H1 (cell line): Measurements from ENCODE around the gene LRRC23. TPM values are rescaled to one million over a fixed set of nuclear protein-coding genes. Genes with fewer than 3 reads are reported as not detected.

Experiments used
- CTCF ChIA-PET: fragments of 300-600 bp; sonication (Branson Sonifier 250); formaldehyde crosslinking; loops from one replicate; lab custom pipeline; 2021; ENCODE audit not compliant: partially characterized antibody; lab: Charles Lee
- POLR2A ChIA-PET: fragments of 300-600 bp; sonication (Branson Sonifier 250); formaldehyde crosslinking; loops from one replicate; lab custom pipeline; 2021; ENCODE audit warnings: inconsistent platforms; ENCODE audit not compliant: partially characterized antibody; lab: Charles Lee
- DNase-seq, 2 experiments: peaks; one replicate each; pipeline versions ENCODE4 v3.0.0 to v3.0.0-alpha.2; 2010 to 2022; ENCODE audit warnings: low spot score in 2 of 2, low read depth in 1 of 2, mixed read lengths in 1 of 2
- FAIRE-seq: peaks from 2 replicates; lab custom pipeline; 2011; peaks lifted over from hg19 to GRCh38; lab: Jason Lieb, UNC
- H2AFZ ChIP-seq: 2 replicates; pipeline ENCODE4 v1.8.1; 2012; ENCODE audit warnings: low read length, inconsistent platforms
- H2AK5ac ChIP-seq: 2 replicates; pipeline ENCODE4 v1.6.1; 2013; ENCODE audit warnings: low read depth, low read length
- H2BK120ac ChIP-seq: replicated peaks from 2 replicates; pipeline ENCODE3; 2013; ENCODE audit warnings: low read depth, low read length, inconsistent platforms
- H2BK12ac ChIP-seq: 2 replicates; pipeline ENCODE4 v1.6.1; 2013; ENCODE audit warnings: low read depth, low read length
- H2BK15ac ChIP-seq: 2 replicates; pipeline ENCODE4 v1.6.1; 2013; ENCODE audit warnings: low read length
- H2BK20ac ChIP-seq: 2 replicates; pipeline ENCODE4 v1.6.1; 2013; ENCODE audit warnings: low read length
- H2BK5ac ChIP-seq: 2 replicates; pipeline ENCODE4 v1.6.1; 2013; ENCODE audit warnings: low read depth, low read length
- H3K14ac ChIP-seq: 2 replicates; pipeline ENCODE4 v1.6.1; 2013; ENCODE audit warnings: inconsistent platforms; ENCODE audit not compliant: insufficient read length
- H3K18ac ChIP-seq: 2 replicates; pipeline ENCODE4 v1.6.1; 2013; ENCODE audit warnings: low read length; ENCODE audit errors: extremely low read depth
- H3K23ac ChIP-seq: 2 replicates; pipeline ENCODE4 v1.6.1; 2013; ENCODE audit warnings: inconsistent platforms; ENCODE audit not compliant: insufficient read length
- H3K23me2 ChIP-seq: 2 replicates; pipeline ENCODE4 v1.6.1; 2013; ENCODE audit warnings: low read depth, low read length
- H3K27ac ChIP-seq: 2 replicates; pipeline ENCODE4 v1.6.1; 2011; ENCODE audit warnings: low read depth, low read length, inconsistent platforms
- H3K27me3 ChIP-seq, 4 experiments: replicated peaks in 1 of 4; 1 replicate in 1 of 4; 2 replicates in 3 of 4; pipeline versions ENCODE4 v1.6.1 to v1.8.1; 2011 to 2013; ENCODE audit warnings: low read length in 3 of 4, mild to moderate bottlenecking in 3 of 4, inconsistent platforms in 2 of 4, mixed read lengths in 2 of 4, moderate library complexity in 1 of 4; ENCODE audit not compliant: control insufficient read depth in 3 of 4, insufficient read depth in 3 of 4; ENCODE audit errors: extremely low read depth in 1 of 4
- H3K36me3 ChIP-seq, 4 experiments: 2 replicates each; pipeline versions ENCODE4 v1.6.1 to v1.8.1; 2011 to 2013; ENCODE audit warnings: mild to moderate bottlenecking in 4 of 4, low read length in 3 of 4, moderate library complexity in 2 of 4, control low read depth in 1 of 4, inconsistent platforms in 1 of 4; ENCODE audit not compliant: insufficient read depth in 4 of 4, control insufficient read depth in 2 of 4
- H3K4ac ChIP-seq: replicated peaks from 2 replicates; pipeline ENCODE3; 2013; ENCODE audit warnings: low read length, low read depth, mixed read lengths, inconsistent platforms; ENCODE audit not compliant: insufficient read length
- H3K4me1 ChIP-seq, 4 experiments: replicated peaks in 1 of 4; 1 replicate in 1 of 4; 2 replicates in 3 of 4; pipeline versions ENCODE4 v1.6.1 to v1.8.1; 2011 to 2013; ENCODE audit warnings: low read length in 3 of 4, inconsistent platforms in 2 of 4, mixed read lengths in 1 of 4; ENCODE audit not compliant: insufficient read depth in 4 of 4, control insufficient read depth in 3 of 4
- H3K4me2 ChIP-seq, 2 experiments: 2 replicates each; pipeline versions ENCODE4 v1.6.1 to v1.8.1; 2011 to 2013; ENCODE audit warnings: low read depth in 2 of 2, low read length in 2 of 2, control low read depth in 1 of 2, inconsistent platforms in 1 of 2, mild to moderate bottlenecking in 1 of 2; ENCODE audit not compliant: insufficient read depth in 1 of 2
- H3K4me3 ChIP-seq, 4 experiments: fragments of 200-600, 300-600 bp in 1 of 4; sonication (generic), shearing (Covaris generic), sonication (Bioruptor Twin) in 1 of 4; 2 replicates each; pipeline versions ENCODE4 v1.5.1 to v1.8.1; 2011 to 2016; ENCODE audit warnings: low read length in 4 of 4, low read depth in 3 of 4, control low read depth in 2 of 4, inconsistent platforms in 2 of 4, mild to moderate bottlenecking in 2 of 4, mixed read lengths in 1 of 4, moderate library complexity in 1 of 4; ENCODE audit not compliant: insufficient read depth in 2 of 4; ENCODE audit errors: extremely low read depth in 1 of 4
- H3K56ac ChIP-seq: replicated peaks from 2 replicates; pipeline ENCODE3; 2013; ENCODE audit warnings: low read depth, mild to moderate bottlenecking, mixed read lengths, low read length, inconsistent platforms; ENCODE audit not compliant: insufficient read length
- H3K79me1 ChIP-seq: 2 replicates; pipeline ENCODE4 v1.6.1; 2013; ENCODE audit warnings: low read depth, low read length, control low read depth
- H3K79me2 ChIP-seq, 2 experiments: 2 replicates each; pipeline versions ENCODE4 v1.6.1 to v1.8.1; 2012 to 2013; ENCODE audit warnings: low read length in 2 of 2, mild to moderate bottlenecking in 2 of 2, inconsistent platforms in 1 of 2; ENCODE audit not compliant: insufficient read depth in 2 of 2, control insufficient read depth in 1 of 2
- H3K9ac ChIP-seq, 4 experiments: replicated peaks in 1 of 4; 1 replicate in 1 of 4; 2 replicates in 3 of 4; pipeline versions ENCODE4 v1.6.1 to v1.8.1; 2011 to 2013; ENCODE audit warnings: low read depth in 3 of 4, low read length in 3 of 4, control low read depth in 2 of 4, mild to moderate bottlenecking in 2 of 4, moderate library complexity in 2 of 4, inconsistent platforms in 1 of 4; ENCODE audit errors: extremely low read depth in 1 of 4
- H3K9me3 ChIP-seq, 2 experiments: 2 replicates each; pipeline versions ENCODE4 v1.6.1 to v1.8.1; 2012 to 2013; ENCODE audit warnings: mild to moderate bottlenecking in 2 of 2, moderate library complexity in 2 of 2, control low read depth in 1 of 2, inconsistent platforms in 1 of 2, low read depth in 1 of 2, low read length in 1 of 2, mixed read lengths in 1 of 2; ENCODE audit not compliant: insufficient read depth in 2 of 2
- H4K20me1 ChIP-seq, 2 experiments: replicated peaks in 1 of 2; 2 replicates each; pipeline versions ENCODE3 to v1.8.1; 2011 to 2013; ENCODE audit warnings: inconsistent platforms in 2 of 2, low read length in 2 of 2, mild to moderate bottlenecking in 1 of 2; ENCODE audit not compliant: insufficient read depth in 2 of 2, control insufficient read depth in 1 of 2
- H4K5ac ChIP-seq: 2 replicates; pipeline ENCODE4 v1.6.1; 2013; ENCODE audit warnings: low read length, low read depth, mixed read lengths, inconsistent platforms; ENCODE audit not compliant: insufficient read length
- H4K8ac ChIP-seq: 2 replicates; pipeline ENCODE4 v1.8.0; 2013; ENCODE audit warnings: mild to moderate bottlenecking, moderate library complexity, low read length, inconsistent platforms; ENCODE audit not compliant: insufficient read depth; ENCODE audit errors: extremely low read depth
- H4K91ac ChIP-seq: replicated peaks from 2 replicates; pipeline ENCODE3; 2013; ENCODE audit warnings: low read length, mixed read lengths, inconsistent platforms; ENCODE audit not compliant: insufficient read length
- ASH2L ChIP-seq: fragments of 200-600, 300-600 bp; sonication (generic); IDR thresholded peaks from one replicate; pipeline ENCODE4 v1.7.1; 2017; ENCODE audit warnings: low read length
- GABPA ChIP-seq: IDR thresholded peaks from 2 replicates; pipeline ENCODE4 v1.6.1; 2011; ENCODE audit warnings: mild to moderate bottlenecking, low read length, moderate library complexity, borderline replicate concordance; ENCODE audit not compliant: insufficient read depth
- SIRT6 ChIP-seq: IDR thresholded peaks from one replicate; pipeline ENCODE4 v1.7.1; 2012; ENCODE audit warnings: low read length, inconsistent platforms
- TAF1 ChIP-seq: IDR thresholded peaks from 2 replicates; pipeline ENCODE4 v1.6.1; 2011; ENCODE audit warnings: mild to moderate bottlenecking, low read depth, low read length
- TAF7 ChIP-seq: optimal IDR thresholded peaks from 2 replicates; pipeline ENCODE3; 2011; ENCODE audit warnings: low read depth, mild to moderate bottlenecking, inconsistent platforms, low read length, moderate library complexity, borderline replicate concordance
- WGBS, 2 experiments: shearing (Covaris generic) in 1 of 2; methylation state at CpG; one replicate each; pipeline versions ENCODE4 v1.1.6 to v1.1.7; 2013 to 2015; ENCODE audit warnings: low lambda C conversion rate in 2 of 2, mixed read lengths in 2 of 2, inconsistent platforms in 1 of 2, low coverage in 1 of 2, missing lambda C conversion rate in 1 of 2; ENCODE audit not compliant: insufficient replicate concordance in 2 of 2, insufficient coverage in 1 of 2, insufficient read length in 1 of 2; ENCODE audit errors: extremely low coverage in 1 of 2, missing lambda C conversion rate in 1 of 2; 5-methylcytosine and 5-hydroxymethylcytosine counted together
- polyA plus RNA-seq, 7 experiments: library from polyadenylated mRNA; depleted of rRNA in 3 of 7; stranded (reverse) in 5 of 7; unstranded in 2 of 7; fragments of >200 nt in 5 of 7; fragments of 200-250 nt in 2 of 7; gene quantifications; 1 replicate in 5 of 7; 2 replicates in 1 of 7; 4 replicates in 1 of 7; pipeline versions ENCODE4 v1.2.1 to v1.2.3, GENCODE V29; 2011 to 2013; ENCODE audit warnings: missing spikeins in 2 of 7, mixed read lengths in 2 of 7
- total RNA-seq: library from RNA; stranded (reverse); fragmentation: NEBNext Ultra II Directional; extraction: Animal tissue kit (Norgen Biotek cat#: 25700); gene quantifications from 2 replicates; pipeline ENCODE4 v1.2.1, GENCODE V29; 2021

The LRRC23 gene
- total and polyA plus RNA-seq, 2 of the 8 experiments (the other 6 are each of a cell fraction or from before 2014, with no cell fraction given) = 2.5 to 3.6 TPM

DNA sequence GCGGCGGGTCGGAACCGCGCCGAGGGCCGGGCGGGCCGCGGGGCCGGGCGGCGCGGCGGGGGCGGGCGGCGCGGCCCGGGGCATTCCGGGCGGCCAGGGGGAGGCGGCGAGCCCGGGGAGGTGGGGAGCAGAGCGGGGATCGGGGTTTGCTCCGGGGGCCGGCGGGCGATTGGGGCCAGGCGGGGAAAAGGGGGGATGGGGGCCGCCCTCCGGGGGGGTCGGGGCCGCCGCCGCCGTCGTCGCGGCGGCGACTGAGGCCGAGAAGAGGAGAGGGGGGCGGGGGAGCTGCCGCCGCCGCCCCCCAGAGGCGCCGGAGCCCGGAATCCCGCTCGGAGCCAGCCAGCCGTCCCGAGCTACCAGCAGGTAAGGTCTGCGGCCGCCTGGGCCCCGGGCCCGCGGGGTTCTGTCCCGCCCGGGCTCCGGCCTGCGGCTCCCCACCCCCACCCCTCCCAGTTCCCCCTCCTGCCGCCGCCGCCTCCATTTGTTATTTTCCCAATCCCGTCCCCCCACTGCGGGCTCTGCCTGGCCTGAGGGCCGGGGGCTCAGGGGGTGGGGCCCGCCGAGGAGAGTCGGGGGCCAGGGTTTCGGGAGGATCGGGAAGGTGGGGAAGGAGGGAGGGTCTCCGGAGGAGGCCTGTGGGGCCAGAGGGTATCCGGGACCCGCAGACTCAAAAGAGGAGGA is 23.5 kb downstream of the LRRC23 start:
- POLR2A ChIA-PET = interaction anchor here (0.8 to 44.0 kb wide), 8 partner anchors 14 to 392 kb away, joined by 3 to 1596 read pairs (median 115); partner anchors contain the start of genes C12orf57, EMG1, ENO2 and GNB3
- TF ChIP-seq GABPA = no peak
- peak; percentile 25 for TF ChIP-seq TAF7
- TF ChIP-seq ASH2L = no peak
- 0 out of 2 replicates have a peak, but pooled peaks have one; percentile 13 for TF ChIP-seq TAF1
- TF ChIP-seq SIRT6 = no peak

More for the DNA sequence above, 23.5 kb downstream of the LRRC23 start:
- no peak overlapping the region for H3K4ac ChIP-seq
- no peak overlapping the region for H2BK12ac ChIP-seq
- peak overlapping the region; percentile 3 for H4K5ac ChIP-seq
- H2BK15ac ChIP-seq = no peak overlapping the region
- no peak for DNase-seq
- peaks cover 15 to 20% of the 10 kb centered on the region in 2 experiments for H4K20me1 ChIP-seq
- H3K9me3 ChIP-seq = no peaks in the 10 kb centered on the region
- no peak overlapping the region for H2BK120ac ChIP-seq
- whole genome bisulfite sequencing, 2 experiments = 0% methylated on average over 5 of the region's 79 CpGs; no CpG with 5 or more reads in 1 of the 2 experiments
- peaks cover 28% of the 10 kb centered on the region for H3K23me2 ChIP-seq
- peak overlapping the region; percentile 84 to 100 for H3K4me2 ChIP-seq
- peaks cover 27 to 39% of the 10 kb centered on the region in 2 experiments for H3K79me2 ChIP-seq
- H2AK5ac ChIP-seq = no peak overlapping the region
- H3K27me3 ChIP-seq = no peaks in the 10 kb centered on the region
- CTCF ChIA-PET = interaction anchor here (1.0 to 20.2 kb wide), 5 partner anchors 12 to 217 kb away, joined by 3 to 253 read pairs (median 36); partner anchors contain the start of genes C12orf57, LRRC23, RNU7-1 and SPSB2
- peak overlapping the region; percentile 65 for H3K56ac ChIP-seq
- H3K79me1 ChIP-seq = peaks cover 10% of the 10 kb centered on the region
- no peak overlapping the region for H2AFZ ChIP-seq
- peak overlapping the region; percentile 15; the same call in 1 of the 2 replicates for H3K27ac ChIP-seq
- H3K36me3 ChIP-seq = peaks cover 0 to 10% (median 2%) of the 10 kb centered on the region in 4 experiments; a peak in 5 of 8 replicates
- peaks cover 13 to 31% (median 17%) of the 10 kb centered on the region in 4 experiments for H3K4me1 ChIP-seq
- no peak for FAIRE-seq
- H4K91ac ChIP-seq = no peak overlapping the region
- H3K4me3 ChIP-seq = peak overlapping the region; percentile 90 to 99 (median 92)
- no peak overlapping the region for H2BK20ac ChIP-seq
- no peak overlapping the region for H3K23ac ChIP-seq
- no peak overlapping the region for H3K14ac ChIP-seq
- H4K8ac ChIP-seq = no peak overlapping the region
- peak overlapping the region; percentile 51 for H3K18ac ChIP-seq
- peak overlapping the region; percentile 71 for H2BK5ac ChIP-seq
- peak overlapping the region; percentile 64 to 91 (median 69); a peak in 6 of 7 replicates for H3K9ac ChIP-seq
